ENCODE data around the gene TIAM1.

DNA sequence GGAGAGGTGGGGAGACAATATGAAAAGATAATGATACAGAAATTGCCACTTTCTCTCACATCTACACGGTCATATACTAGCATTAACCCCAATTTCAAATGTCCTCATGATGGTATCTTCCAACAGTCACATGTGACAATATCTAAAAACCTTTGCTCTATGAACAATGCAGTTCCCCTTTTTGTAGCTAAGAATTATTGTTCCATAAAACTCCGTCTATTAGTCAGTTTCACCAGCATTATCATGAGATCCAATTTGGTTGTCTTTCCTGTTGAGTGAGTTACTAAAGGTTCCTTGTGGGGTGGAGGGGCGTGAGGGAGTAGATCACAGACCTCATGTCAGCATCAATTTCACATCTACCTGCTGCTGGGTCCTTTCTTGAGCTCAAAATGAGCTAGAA, 1.7 kb downstream of the TIAM1 start:
- TF ChIP-seq, protein P1, sequence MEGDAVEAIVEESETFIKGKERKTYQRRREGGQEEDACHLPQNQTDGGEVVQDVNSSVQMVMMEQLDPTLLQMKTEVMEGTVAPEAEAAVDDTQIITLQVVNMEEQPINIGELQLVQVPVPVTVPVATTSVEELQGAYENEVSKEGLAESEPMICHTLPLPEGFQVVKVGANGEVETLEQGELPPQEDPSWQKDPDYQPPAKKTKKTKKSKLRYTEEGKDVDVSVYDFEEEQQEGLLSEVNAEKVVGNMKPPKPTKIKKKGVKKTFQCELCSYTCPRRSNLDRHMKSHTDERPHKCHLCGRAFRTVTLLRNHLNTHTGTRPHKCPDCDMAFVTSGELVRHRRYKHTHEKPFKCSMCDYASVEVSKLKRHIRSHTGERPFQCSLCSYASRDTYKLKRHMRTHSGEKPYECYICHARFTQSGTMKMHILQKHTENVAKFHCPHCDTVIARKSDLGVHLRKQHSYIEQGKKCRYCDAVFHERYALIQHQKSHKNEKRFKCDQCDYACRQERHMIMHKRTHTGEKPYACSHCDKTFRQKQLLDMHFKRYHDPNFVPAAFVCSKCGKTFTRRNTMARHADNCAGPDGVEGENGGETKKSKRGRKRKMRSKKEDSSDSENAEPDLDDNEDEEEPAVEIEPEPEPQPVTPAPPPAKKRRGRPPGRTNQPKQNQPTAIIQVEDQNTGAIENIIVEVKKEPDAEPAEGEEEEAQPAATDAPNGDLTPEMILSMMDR (IDR thresholded peaks at IDR 0.05): no peak
- no peak for TF ChIP-seq POLR2A (IDR thresholded peaks at IDR 0.05)

All from lower leg skin (tissue), 3 donors.